Measurements from ENCODE around the gene TIMM23.
"Not testable (repeated sequence)": the region's sequence is repeated elsewhere in the genome, so short reads cannot be mapped to it uniquely, and the experiment has no call there.

The TIMM23 gene

DNA sequence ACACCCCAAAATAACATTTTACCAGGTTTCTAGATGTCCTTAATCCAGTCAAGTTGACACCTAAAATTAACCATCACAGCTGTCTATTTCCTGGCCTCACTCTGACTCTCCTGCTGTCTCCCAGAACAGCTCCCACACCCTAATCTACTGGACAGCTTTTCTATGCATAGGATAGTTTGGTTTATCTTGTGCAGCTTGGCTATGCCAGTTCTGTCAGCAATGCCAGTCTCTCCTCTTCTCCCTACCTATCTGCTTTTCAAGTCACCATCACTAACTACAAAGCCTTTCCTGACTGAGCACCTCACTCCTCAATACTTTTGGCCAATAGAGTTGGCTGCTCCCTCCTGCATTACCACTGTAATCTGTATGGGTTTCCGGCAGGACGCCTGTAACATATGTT, 53.1 kb downstream of the TIMM23 start:
- DNase-seq: no peak

GRCh38 chr10:46026106-46026505, 53.8 kb downstream of the TIMM23 start:
- no peak for DNase-seq

- DNase-seq: no peak
Measured at GRCh38 chr10:46028584-46029460, 56.5 kb downstream of the TIMM23 start.

GRCh38 chr10:46029461-46030030, 57.3 kb downstream of the TIMM23 start:
- no peak for DNase-seq

DNA sequence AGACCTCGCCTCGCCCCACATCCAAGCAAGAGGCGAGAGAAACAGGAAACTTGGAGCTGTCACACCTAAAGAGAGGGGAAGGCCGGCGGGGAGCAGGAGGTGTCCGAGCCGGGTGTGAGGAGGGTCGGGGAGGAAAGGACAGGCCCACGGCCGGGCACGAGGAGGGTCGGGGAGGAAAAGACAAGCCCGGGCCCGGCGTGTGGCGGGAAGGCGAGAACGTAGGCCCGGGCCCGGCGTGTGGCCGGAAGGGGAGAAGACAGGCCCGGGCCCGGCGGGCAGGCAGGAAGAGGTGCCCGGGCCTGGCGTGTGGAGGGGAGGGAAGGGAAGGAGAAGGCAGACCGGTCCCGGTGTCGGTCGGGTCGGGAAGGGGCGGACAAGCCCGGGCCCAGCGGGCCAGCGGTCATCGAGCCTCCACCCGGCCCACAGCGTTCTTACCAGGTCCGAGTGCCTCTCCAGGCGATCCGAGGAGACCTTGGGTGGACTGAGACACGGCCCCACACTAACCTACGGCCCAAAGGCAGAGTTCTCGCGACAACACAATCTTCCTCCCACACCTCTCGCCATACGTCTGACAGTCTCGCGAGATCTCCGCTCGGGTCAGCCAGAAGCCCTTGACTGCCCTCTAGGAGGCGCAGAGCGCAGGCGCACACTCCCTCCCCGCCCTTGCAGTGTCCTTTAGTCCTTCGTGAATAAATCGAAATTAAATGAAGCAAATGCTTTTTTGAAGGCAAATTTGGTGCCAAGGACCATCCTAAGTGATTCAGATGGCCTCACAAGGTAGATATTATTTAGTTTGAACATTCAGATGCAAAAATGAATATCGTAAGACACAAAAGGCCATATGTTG, 58.0 kb downstream of the TIMM23 start, which contains the start of gene NCOA4:
TSS of gene NCOA4 (minus strand) at position 533 of the 847 bp plus-strand sequence. CDS start 13,943 bp downstream, outside the sequence.
- DNase-seq: peak; percentile 98

DNA sequence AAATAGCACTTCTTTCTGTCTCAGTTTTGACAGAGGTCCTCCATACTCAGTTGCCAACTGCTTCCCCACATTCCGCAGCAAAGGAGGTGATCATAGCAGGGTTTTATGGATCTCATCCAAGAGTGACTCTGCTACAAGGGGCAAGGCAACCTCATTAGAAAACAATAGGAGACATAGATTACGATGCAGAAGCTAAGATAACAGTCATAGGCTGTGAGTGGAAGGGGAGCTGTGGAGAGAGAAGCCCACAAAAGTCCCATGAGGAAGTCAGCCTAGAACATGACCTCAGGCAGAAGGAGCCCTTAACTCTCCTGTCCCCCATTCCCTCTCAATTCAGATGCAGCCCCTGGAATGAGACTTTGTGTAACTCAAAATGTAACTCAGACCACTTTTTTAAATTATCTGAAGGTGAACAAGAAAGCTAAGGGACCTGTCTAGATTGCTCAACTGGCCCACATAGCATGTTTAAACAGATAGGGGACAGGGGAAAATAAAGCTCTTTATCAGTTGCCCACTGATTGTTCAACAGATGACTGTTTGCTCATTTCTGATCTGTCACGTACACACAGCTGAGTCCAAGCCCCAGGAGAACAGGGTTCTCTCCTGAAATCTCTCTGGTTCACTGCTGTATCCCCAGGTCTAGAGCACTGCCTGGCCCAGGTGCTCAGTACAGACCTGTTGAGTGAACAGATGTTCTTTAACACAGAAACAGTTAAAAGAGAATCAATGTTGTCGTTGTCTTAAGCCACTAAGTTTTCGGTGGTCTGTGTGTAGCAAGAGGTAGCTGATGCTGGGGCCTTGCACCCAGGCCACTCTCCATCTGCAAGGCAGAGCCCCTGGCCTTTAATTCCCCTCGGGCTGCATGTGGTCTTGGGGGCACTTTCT, 59.6 kb downstream of the TIMM23 start:
- no peak for DNase-seq

- DNase-seq: no peak
Measured at GRCh38 chr10:46033602-46034011, 61.3 kb downstream of the TIMM23 start.

GRCh38 chr10:46035923-46036849, 63.9 kb downstream of the TIMM23 start:
- DNase-seq: no peak

DNA sequence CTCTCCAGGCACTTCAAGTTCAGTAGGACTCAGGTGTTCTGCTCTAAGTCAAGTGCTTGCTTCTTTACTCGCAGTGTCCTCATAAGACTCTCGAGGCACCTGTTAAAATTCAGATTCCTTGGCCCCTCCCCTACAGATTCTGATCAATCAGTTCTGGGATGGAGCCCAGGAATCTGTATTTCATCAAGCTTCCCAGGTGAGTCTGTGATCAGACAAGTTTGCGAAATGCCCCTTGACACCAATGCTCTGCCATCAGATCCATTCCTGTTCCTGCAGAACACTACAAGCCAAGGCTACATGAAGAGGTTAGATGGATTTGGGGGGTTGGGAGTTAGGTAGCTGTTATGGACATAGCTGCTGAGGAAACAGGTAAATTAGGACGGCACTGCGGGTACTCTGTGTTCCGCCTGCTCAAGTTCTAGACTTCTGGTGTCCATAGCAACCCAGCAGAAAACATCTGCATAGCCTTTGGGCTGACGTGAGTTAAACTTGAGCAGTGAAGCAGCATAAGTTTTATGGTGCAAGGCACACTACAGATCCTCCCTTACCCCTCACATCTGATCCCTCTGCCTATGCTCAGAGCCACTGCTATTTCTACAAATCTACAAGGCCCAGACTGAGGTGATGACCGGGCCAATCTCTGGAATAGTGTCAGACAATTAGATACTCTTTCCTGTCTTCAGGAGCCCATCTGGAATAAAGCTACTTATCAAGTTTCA, 65.0 kb downstream of the TIMM23 start:
- DNase-seq: no peak

DNA sequence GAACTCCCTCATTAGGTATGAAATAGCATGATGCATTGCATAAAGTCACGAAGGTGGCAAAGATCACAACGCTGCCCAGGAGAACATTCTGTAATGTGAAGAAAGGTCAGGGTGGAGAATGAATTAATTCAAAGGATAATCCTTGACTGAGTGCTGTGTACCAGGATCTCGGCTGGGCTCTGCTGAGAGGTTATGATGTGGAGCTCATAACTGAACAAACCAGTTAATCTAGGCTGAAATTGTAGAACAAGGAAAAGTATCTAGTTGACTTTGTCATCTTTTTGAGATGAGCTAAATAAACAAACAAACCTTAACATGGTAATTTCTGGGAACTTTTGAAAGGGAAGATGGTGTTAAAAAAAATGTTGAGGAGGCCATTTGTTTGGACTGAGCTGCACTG, 67.7 kb downstream of the TIMM23 start:
- DNase-seq: no peak

- DNase-seq: no peak
Measured at GRCh38 chr10:46042527-46042926, 70.2 kb downstream of the TIMM23 start.

GRCh38 chr10:46046261-46046660, 74.0 kb downstream of the TIMM23 start, which contains the start of gene MSMB:
TSS of gene MSMB (minus strand) at chr10:46046269. CDS start at chr10:46046237, 32 bp downstream.
- no peak for DNase-seq

GRCh38 chr10:46048152-46048551, 75.9 kb downstream of the TIMM23 start:
- DNase-seq: no peak

DNA sequence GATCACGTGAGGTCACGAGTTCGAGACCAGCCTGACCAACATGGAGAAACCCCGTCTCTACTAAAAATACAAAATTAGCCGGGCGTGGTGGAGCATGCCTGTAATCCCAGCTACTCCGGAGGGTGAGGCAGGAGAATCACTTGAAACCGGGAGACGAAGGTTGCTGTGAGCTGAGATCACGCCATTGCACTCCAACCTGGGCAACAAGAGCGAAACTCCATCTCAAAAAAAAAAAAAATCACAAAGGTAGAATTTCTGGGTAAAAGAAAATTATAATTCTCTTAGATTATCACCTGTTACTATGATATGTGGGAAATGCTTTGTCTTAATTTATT, 77.2 kb downstream of the TIMM23 start:
- DNase-seq: not testable (repeated sequence)

GRCh38 chr10:46050941-46051623, 78.8 kb downstream of the TIMM23 start:
- peak; percentile 24 for DNase-seq

DNA sequence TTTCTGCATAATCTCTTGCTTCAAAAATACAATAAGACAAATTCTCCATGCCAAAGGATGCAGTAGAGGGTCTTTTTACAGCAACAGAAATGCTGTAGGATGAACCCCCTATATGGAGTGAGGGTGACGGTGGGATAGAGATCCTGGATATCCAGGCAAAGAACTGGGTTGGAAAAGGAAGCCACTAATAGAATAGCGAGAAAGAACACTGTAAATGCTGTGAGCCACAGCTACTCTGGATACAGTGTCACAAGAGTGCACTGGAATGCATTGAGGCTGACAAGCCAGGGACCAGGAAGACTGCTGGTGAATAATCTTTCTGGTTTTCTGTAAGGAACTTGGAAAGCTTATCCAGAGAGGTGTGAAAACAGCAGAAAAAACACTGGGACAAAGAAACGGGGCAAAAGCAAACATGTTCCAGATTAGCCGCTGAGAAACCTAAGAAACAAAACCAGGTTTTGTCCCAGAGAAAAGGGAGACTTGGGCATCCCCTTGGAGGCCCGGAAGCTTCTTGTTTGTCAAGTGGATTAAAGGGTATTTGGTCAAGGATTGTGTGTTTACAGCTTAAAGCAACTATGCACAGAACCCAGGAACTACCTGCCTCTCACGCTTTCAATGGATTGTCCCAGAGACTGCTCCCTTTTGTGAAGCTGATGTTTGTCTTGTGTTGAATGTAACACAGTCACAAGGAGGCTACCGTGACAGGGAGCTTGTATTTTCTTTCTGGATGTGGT, 79.9 kb downstream of the TIMM23 start:
- no peak for DNase-seq

- DNase-seq: no peak
Measured at GRCh38 chr10:46052791-46053375, 80.6 kb downstream of the TIMM23 start.

Data from right hindlimb (tissue), 1 donor.